HG02870 (cell line): Measurements from ENCODE around the gene KRT74.
"Not testable (repeated sequence)": the region's sequence is repeated elsewhere in the genome, so short reads cannot be mapped to it uniquely, and the experiment has no call there.

Source experiments
- ATAC-seq: cut with Tn5 transposase; IDR thresholded peaks from one replicate; pipeline ENCODE4 v1.9.1; 2021; ENCODE audit warnings: mild to moderate bottlenecking, moderate library complexity; ENCODE audit not compliant: unreplicated experiment

KRT74 gene

DNA sequence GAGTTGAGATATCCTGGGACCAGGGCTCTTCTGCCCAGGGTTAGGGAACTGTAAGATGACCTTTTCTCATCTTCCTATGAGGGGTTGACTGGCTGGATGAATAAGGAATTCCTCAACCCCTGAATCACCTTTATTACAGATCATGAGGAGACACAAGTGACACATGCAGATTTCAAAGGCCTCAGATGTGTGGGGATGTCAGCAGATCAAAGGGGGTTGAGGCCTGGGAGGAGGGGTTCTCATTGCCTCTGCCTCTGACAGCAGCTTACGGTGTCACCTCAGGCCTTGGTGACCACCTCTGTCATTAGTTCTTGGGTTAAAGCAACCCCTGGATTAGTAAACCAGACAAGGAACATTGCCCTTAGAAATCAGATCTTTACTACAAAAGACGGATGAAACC, 29.7 kb upstream of the KRT74 start:
- ATAC-seq: no peak

DNA sequence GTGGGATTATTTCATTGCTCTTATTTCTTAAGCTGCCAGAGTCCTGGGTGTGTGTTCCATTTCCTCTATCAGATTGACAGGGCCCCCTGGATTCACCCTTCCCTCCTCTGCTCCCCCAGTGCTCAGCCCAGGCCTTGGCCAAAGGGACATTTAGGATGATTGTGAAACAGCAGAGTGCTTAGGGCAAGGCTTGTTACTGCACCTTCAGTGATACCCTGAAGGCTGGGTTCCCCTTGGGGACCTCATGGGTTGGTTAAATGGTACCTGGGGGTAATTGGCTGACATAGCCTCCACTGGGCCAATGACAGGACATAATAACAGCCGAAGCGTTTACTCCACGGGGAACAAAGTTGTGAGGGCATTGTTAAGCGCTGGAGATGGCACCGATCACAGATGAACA, 28.9 kb upstream of the KRT74 start:
- no peak for ATAC-seq

DNA sequence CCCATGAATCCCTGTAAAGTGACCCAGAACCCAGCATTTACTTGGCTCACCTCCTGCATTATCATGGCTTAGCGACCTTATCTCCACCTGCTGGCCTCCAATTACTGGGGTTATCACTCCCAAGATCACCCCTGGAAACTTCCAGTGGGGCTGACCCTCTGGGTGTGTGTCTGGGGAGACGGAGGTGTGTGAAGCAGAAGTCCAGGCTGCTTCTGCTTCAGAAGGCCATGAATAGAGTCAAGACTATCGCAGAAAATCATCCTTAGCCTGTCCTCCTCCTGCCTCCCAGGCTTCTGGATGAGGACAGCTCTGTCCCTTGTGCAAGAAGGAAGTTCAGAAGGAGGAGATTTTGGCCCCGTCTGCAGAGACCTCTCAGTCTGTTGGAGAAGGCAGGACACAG, 28.0 kb upstream of the KRT74 start:
- no peak for ATAC-seq

GRCh38 chr12:52600941-52601481, 27.4 kb upstream of the KRT74 start, which contains the start of gene KRT72:
TSS of gene KRT72 (minus strand) at chr12:52601463. CDS start at chr12:52601452, 11 bp downstream.
- no peak for ATAC-seq

GRCh38 chr12:52600475-52600874, 26.8 kb upstream of the KRT74 start:
- no peak for ATAC-seq

GRCh38 chr12:52600071-52600470, 26.4 kb upstream of the KRT74 start:
- ATAC-seq: no peak

DNA sequence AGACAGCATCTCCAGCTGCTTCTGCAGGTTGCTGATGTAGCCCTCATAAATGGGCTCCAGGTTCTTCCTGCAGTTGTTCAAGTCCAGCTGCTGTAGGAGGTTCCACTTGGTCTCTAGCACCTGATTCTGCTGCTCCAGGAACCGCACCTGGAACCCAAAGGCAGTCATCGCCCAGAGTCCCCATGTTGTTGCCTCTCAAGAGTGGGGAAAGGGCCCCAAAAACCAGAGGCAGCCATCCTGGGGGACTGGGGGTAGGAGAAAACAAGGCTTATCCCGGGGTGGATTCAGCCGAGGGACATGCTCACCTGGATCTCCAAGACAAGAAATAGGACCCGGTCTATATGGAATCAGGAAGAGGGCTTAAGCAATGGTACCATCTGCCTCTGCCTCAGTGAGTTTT, 25.3 kb upstream of the KRT74 start:
- ATAC-seq: no peak

- ATAC-seq: not testable (repeated sequence)
Observed at GRCh38 chr12:52594237-52594636, 20.6 kb upstream of the KRT74 start.

GRCh38 chr12:52591521-52591920, 17.9 kb upstream of the KRT74 start:
- ATAC-seq: no peak

- ATAC-seq: no peak
Observed at GRCh38 chr12:52590021-52590420, 16.4 kb upstream of the KRT74 start.

DNA sequence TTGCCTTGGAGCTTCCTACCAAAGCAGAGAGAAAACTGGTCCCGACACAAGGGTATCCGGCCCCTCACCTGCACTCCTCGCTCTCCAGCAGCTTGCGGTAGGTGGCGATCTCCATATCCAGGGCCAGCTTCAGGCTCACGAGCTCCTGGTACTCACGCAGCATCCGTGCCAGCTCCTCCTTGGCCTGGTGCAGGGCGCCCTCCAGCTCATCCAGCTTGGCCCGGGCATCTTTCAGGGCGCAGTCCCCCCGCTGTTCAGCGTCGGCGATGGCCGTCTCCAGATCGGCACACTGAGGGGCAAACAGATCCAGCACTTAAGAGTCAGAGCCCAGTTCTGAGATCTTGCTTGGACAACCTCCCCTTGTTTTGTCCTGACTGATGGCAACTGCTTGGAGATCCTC, 13.9 kb upstream of the KRT74 start:
- ATAC-seq: no peak

DNA sequence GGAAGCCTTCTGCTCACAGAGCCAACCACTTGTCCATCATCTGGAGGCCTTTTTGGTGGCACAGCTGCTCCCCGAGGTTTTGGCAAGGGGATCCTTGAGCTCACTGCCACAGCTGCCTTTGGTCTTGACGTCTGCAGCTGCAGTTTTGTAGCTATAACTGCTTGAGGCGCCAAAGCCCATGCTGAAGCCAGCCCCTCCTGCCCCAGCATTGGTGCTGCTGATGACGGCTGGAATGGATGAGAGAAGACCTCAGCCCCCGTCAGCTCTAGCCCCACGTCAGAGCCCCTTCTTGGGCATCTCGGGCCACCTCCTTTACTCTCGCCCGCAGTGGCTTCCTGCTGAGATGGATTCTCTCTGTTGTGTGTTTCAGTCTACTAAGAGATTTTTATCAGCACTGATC, 12.3 kb upstream of the KRT74 start:
- no peak for ATAC-seq

GRCh38 chr12:52585066-52585465, 11.4 kb upstream of the KRT74 start:
- ATAC-seq: no peak

DNA sequence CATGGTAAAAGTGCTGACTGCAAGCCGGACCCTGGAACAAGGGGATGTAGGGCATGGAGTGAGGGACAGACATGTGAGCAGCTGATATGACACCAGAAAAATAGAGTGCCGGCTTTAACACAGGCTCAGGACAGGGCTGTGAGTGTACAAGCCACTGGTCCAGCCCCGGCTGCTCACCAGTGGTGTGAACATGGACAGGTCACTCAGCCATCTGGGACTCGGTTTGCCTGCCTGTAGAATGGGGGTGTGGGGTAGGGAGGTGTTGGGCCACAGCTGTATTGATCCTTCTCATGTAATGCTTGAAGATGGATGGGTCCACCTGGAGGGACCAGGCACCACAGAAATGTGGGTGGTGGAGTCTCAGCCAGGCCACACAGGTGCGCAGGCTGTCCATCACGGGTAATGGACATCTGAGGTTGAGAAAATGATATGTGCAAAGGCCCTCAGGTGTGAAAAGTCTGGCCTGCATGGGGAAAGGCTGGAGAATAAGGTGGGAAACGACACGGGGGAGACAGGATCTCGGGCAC, 10.6 kb upstream of the KRT74 start:
- ATAC-seq: no peak

- no peak for ATAC-seq
Observed at GRCh38 chr12:52582971-52583456, 9.4 kb upstream of the KRT74 start.

GRCh38 chr12:52582486-52582885, 8.8 kb upstream of the KRT74 start:
- no peak for ATAC-seq

DNA sequence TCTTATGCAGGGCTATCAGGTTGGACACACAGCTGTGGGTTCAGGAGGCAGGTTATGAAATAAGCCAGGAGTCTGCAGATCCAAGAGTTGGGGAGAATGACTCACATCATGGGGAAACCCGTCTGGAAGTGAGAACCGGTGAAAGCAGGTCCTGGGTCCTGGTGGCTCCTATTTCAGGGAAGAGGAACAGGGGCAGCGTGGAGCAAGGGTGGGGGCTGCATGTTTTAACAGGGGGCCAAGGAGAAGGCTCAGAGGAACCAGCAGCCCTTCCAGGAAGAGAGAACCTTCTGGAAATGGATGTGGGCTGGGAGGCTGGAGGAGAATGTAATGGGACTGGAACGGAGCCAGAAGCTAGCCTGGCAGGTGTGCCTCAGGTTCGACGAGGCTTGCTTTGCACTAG, 7.8 kb upstream of the KRT74 start:
- no peak for ATAC-seq

DNA sequence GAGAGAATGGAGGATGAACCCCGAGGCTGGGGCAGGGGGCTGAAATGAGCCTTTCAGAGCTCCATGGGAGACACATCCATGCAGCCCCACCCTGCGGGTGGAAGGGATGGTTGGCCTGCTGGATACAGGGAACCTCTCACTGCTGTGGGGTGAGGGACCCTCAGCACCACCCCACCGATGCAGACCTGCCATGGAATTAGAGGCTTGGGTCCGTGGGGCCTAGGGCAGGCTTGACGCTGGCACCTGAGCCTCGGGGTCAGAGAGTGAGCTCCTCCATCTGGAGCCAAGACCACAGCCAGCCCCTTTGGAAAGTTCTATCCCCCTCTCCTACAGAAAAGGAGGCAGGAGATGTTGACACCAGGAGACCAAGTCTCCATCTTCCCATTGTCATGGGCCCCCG, 7.4 kb upstream of the KRT74 start:
- ATAC-seq: no peak

DNA sequence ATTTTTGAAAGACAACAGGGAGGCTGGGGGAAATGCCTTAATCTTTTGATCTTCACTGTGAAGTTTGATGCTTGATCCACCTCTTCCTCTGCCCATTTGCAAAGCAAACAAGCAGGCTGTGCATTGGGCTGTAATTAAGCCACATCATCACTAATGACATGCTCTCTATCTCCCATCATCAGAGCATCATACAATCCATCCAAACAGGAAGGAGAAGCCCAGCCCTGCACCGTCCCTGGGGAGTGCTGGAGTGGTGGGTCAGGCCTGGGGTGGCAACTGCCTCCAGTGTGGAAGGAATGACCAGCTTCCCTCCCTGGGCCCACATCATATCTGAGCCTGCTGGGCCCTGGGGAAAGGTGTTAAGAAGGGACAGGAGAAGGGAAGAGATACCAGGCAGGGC, 6.9 kb upstream of the KRT74 start:
- no peak for ATAC-seq

GRCh38 chr12:52579468-52580465, 6.1 kb upstream of the KRT74 start:
- ATAC-seq: no peak

- no peak for ATAC-seq
Observed at GRCh38 chr12:52578469-52578868, 4.8 kb upstream of the KRT74 start.

GRCh38 chr12:52577316-52577715, 3.7 kb upstream of the KRT74 start:
- ATAC-seq: no peak
